Hippocampal formation (tissue), 2 donors: ENCODE results near the gene AGO4.
"Not testable (repeated sequence)": the region's sequence is repeated elsewhere in the genome, so short reads cannot be mapped to it uniquely, and the experiment has no call there.

Experiments
- DNase-seq, 2 donors: peaks; one replicate each; lab custom pipeline; 2025; lab: John Stamatoyannopoulos, UW

The AGO4 gene

GRCh38 chr1:35807614-35808449 is at the start of gene AGO4:
Gene AGO4 (plus strand): TSS chr1:35808016. CDS start chr1:35808417, 401 bp downstream.
- DNase-seq = peak; percentile 53 to 61

GRCh38 chr1:35762141-35762540 is 45.7 kb upstream of the AGO4 start:
- no peak for DNase-seq

GRCh38 chr1:35763201-35763600 is 44.6 kb upstream of the AGO4 start:
- no peak for DNase-seq

- DNase-seq = no peak
These were observed 43.5 kb upstream of the AGO4 start for GRCh38 chr1:35764283-35764682.

GRCh38 chr1:35768350-35769187 is 39.2 kb upstream of the AGO4 start:
- no peak for DNase-seq

- peak; percentile 24 to 58 for DNase-seq
These were observed 38.5 kb upstream of the AGO4 start for GRCh38 chr1:35769188-35769758.

- DNase-seq = no peak
These were observed 34.1 kb upstream of the AGO4 start for GRCh38 chr1:35773711-35774110.

GRCh38 chr1:35776172-35776571 is 31.6 kb upstream of the AGO4 start:
- DNase-seq = not testable (repeated sequence)

- no peak for DNase-seq
These were observed 30.7 kb upstream of the AGO4 start for GRCh38 chr1:35777109-35777508.

- DNase-seq = no peak
These were observed 24.7 kb upstream of the AGO4 start for GRCh38 chr1:35783055-35783583.

- not testable (repeated sequence) for DNase-seq
These were observed 23.5 kb upstream of the AGO4 start for GRCh38 chr1:35784364-35784763.

GRCh38 chr1:35788139-35788538 is 19.7 kb upstream of the AGO4 start:
- no peak for DNase-seq

- no peak for DNase-seq
These were observed 17.1 kb upstream of the AGO4 start for GRCh38 chr1:35790670-35791069.

- no peak for DNase-seq
These were observed 12.5 kb upstream of the AGO4 start for GRCh38 chr1:35795295-35795694.

- no peak for DNase-seq
These were observed 10.4 kb upstream of the AGO4 start for GRCh38 chr1:35797380-35797779.

- DNase-seq = not testable (repeated sequence)
These were observed 9.8 kb upstream of the AGO4 start for GRCh38 chr1:35798019-35798418.

GRCh38 chr1:35800167-35800887 is 7.5 kb upstream of the AGO4 start:
- DNase-seq = not testable (repeated sequence)

GRCh38 chr1:35808450-35809113 is 766 bp downstream of the AGO4 start:
- peak; percentile 23 to 57 for DNase-seq

- DNase-seq = no peak
These were observed 1.6 kb downstream of the AGO4 start for GRCh38 chr1:35809114-35810095.
